Gastrocnemius medialis (tissue), 4 donors: ENCODE data around the gene ZNF408. TPM values are rescaled to one million over a fixed set of nuclear protein-coding genes. Genes with fewer than 3 reads are reported as not detected.

Experiments used
- ATAC-seq, 2 donors: fragments of 150-250 bp; one replicate each; pipeline ENCODE4 v1.9.1; 2016
- DNase-seq, 2 donors: peaks; one replicate each; pipeline ENCODE4 v3.0.0-alpha.2; 2019
- H3K27ac ChIP-seq, 4 donors: fragments of 200-600 bp; sonication (generic); 1 replicate in 1 of 4; 2 replicates in 3 of 4; pipeline ENCODE4 v1.5.1; 2016 to 2018; ENCODE audit warnings: mild to moderate bottlenecking in 2 of 4, moderate library complexity in 1 of 4
- H3K27me3 ChIP-seq, 3 donors: fragments of 200-600 bp; sonication (generic) in 2 of 3; 1 replicate in 1 of 3; 2 replicates in 2 of 3; pipeline versions ENCODE4 v1.5.1 to v1.6.0; 2016 to 2019; ENCODE audit warnings: mild to moderate bottlenecking in 1 of 3, moderate library complexity in 1 of 3
- H3K36me3 ChIP-seq, 2 donors: fragments of 200-600 bp; sonication (generic) in 1 of 2; one replicate each; pipeline ENCODE4 v1.5.1; 2017 to 2018
- H3K4me1 ChIP-seq, 2 donors: fragments of 200-600 bp; sonication (generic) in 1 of 2; one replicate each; pipeline ENCODE4 v1.5.1; 2016 to 2017; ENCODE audit warnings: mild to moderate bottlenecking in 2 of 2
- H3K4me3 ChIP-seq, 4 donors: fragments of 200-600 bp; sonication (generic) in 3 of 4; 1 replicate in 1 of 4; 2 replicates in 3 of 4; pipeline ENCODE4 v1.5.1; 2016 to 2019; ENCODE audit warnings: mild to moderate bottlenecking in 2 of 4
- H3K9me3 ChIP-seq, 3 donors: fragments of 200-600 bp; sonication (generic) in 2 of 3; 1 replicate in 1 of 3; 2 replicates in 2 of 3; pipeline ENCODE4 v1.5.1; 2016 to 2019
- POLR2A ChIP-seq, 2 donors: fragments of 450-650 bp; IDR thresholded peaks; one replicate each; pipeline ENCODE4 v1.6.1; 2017; ENCODE audit warnings: antibody characterized with exemption in 2 of 2, mild to moderate bottlenecking in 2 of 2, moderate library complexity in 2 of 2
- in situ Hi-C, 4 donors: fragments of 200-750 bp; cut with MboI; loops; one replicate each; pipeline versions ENCODE4 v1.15.0 to v1.8.0; 2017; ENCODE audit warnings: low sequenced_read_pairs in 4 of 4
- intact Hi-C: fragments of 100-400 bp; cut with DNase I; formaldehyde crosslinking; loops from one replicate; pipeline ENCODE4 v1.15.1; 2023; ENCODE audit warnings: low total_unique reads
- total RNA-seq, 4 donors: library from RNA; depleted of rRNA; stranded (reverse); fragments of >200 nt; gene quantifications; one replicate each; pipeline versions ENCODE4 v1.1.0 to v1.2.3, GENCODE V29; 2016
- TF ChIP-seq, protein P1 (sequence below), 5 experiments: fragments of 450-650 bp in 3 of 5; fragments of 200-600 bp in 2 of 5; sonication (generic) in 2 of 5; IDR thresholded peaks in 4 of 5; conservative IDR thresholded peaks in 1 of 5; 1 replicate in 4 of 5; 2 replicates in 1 of 5; pipeline ENCODE4 v1.5.1; 2016 to 2019; ENCODE audit warnings: antibody characterized with exemption in 5 of 5, mild to moderate bottlenecking in 3 of 5, moderate library complexity in 3 of 5

ZNF408 gene
- total RNA-seq = 10 to 100 TPM; 17.7 to 25.2 (median 19.3) TPM

DNA sequence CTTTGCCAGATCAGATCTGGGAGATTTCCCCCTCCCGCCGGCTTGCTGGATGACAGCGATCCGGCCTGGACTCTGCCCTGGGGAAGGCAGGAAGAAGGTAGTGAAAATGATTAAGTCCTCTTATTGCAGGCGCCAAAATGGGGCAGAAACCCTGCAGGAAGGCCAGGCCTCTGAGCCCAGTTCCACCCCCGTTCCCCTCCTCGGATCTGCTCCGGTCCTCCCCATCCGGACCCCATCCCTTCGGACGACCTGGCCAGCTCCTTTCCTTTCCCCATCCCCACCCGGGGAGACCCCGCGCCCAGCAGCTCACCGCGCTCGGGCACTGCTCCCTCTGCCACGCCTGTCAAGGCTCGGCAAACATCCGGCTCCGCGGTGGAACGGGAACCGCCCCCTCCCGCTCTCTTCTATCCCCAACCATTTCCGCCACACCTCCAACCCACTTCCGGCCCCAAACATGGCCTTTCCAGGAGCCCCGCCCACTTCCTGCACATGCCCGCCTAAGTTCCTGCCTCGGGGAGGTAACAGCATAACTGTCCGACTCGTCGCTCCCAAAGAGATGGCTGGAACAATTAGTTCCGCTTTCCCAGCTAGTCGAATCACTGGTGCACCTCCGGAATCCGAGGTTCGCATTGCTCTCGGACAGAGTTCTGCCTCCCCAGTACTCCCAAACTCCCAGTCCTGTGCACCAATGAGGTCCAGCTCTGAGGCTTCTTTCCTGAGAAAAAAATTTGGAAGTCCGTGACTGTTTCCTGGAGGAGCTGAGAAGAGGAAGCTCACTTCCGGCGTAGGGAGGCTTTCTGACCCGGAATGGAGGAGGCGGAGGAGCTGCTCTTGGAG is at the start of gene ZNF408, which contains the start of gene ARHGAP1:
ZNF408 (plus strand) TSS at position 791 of the 837 bp plus-strand sequence; CDS start at position 808, 17 bp downstream.
ARHGAP1 (minus strand) TSS at position 379 of the 837 bp plus-strand sequence. CDS start 4,512 bp downstream, outside the sequence.
- Histone ChIP-seq H3K36me3 (peaks cover 0 to 39% of the 10 kb centered on the region in 2 donors), H3K4me3 (peak within 1 kb of the TSS; percentile 70 to 99 (median 93)), H3K27ac (peak within 1 kb of the TSS; percentile 88 to 100 (median 94)), H3K9me3 (no peaks in the 10 kb centered on the region), H3K4me1 (peaks cover 60 to 62% of the 10 kb centered on the region in 2 donors), H3K27me3 (no peaks in the 10 kb centered on the region)
- intact Hi-C loops = loop anchor here (5.0 to 10.0 kb wide), 2 partner anchors 338 to 474 kb away; partner anchors contain the start of gene ARFGAP2
- peak; percentile 99 for DNase-seq
- TF ChIP-seq, protein P1, sequence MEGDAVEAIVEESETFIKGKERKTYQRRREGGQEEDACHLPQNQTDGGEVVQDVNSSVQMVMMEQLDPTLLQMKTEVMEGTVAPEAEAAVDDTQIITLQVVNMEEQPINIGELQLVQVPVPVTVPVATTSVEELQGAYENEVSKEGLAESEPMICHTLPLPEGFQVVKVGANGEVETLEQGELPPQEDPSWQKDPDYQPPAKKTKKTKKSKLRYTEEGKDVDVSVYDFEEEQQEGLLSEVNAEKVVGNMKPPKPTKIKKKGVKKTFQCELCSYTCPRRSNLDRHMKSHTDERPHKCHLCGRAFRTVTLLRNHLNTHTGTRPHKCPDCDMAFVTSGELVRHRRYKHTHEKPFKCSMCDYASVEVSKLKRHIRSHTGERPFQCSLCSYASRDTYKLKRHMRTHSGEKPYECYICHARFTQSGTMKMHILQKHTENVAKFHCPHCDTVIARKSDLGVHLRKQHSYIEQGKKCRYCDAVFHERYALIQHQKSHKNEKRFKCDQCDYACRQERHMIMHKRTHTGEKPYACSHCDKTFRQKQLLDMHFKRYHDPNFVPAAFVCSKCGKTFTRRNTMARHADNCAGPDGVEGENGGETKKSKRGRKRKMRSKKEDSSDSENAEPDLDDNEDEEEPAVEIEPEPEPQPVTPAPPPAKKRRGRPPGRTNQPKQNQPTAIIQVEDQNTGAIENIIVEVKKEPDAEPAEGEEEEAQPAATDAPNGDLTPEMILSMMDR (IDR thresholded peaks at IDR 0.05 in 4 of 5, conservative IDR thresholded peaks at IDR 0.05 in 1 of 5) = no peak
- peak; percentile 88 to 90 for TF ChIP-seq POLR2A (IDR thresholded peaks at IDR 0.05)
- peak; percentile 88 to 92 for ATAC-seq
- in situ Hi-C loops = no loop called here

DNA sequence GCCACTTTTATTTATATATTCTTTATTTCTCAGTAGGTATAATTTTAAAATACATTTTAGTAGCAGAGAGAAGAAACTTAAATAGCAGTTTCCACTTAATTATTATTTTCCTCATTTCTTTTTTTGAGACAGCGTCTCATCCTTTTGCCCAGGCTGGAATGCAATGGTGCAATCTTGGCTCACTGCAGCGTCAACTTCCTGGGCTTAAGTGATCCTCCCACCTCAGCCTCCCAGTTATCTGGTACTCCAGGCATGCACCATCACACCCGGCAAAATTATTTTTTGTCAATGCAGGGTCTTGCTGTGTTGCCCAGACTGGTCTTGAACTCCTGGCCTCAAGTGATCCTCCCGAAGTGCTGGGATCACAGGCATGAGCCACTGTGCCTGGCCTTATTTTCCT is 45.2 kb upstream of the ZNF408 start:
- peaks cover 3 to 95% of the 10 kb centered on the region in 2 donors for H3K36me3 ChIP-seq
- no peak for ATAC-seq
- no peaks in the 10 kb centered on the region for H3K4me1 ChIP-seq
- no peak overlapping the region for H3K4me3 ChIP-seq
- no peak for DNase-seq
- in situ Hi-C loops (no loop called here), intact Hi-C loops (no loop called here)
- no peak overlapping the region for H3K27ac ChIP-seq
- TF ChIP-seq POLR2A (IDR thresholded peaks at IDR 0.05) = no peak
- TF ChIP-seq, protein P1 (IDR thresholded peaks at IDR 0.05 in 4 of 5, conservative IDR thresholded peaks at IDR 0.05 in 1 of 5) = no peak
- no peaks in the 10 kb centered on the region for H3K9me3 ChIP-seq
- H3K27me3 ChIP-seq = no peaks in the 10 kb centered on the region

DNA sequence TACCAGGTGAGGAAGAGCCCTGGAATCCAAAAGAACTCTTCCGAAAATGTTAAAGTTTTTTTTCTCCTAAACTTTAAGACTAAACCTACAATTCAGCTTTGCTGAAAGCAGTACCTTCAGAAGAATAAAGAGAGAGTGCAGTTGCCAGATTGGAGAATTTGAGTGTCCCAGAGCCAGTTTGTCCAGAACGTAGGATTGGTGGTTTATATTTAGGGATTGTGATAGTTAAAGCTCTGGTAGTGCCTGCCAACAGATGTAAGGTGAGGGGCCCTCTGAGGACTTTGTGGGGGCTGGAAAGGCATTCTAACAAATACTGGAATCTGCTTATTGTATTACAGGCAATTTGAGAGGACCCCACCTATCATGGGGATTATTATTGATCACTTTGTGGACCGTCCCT is 43.6 kb upstream of the ZNF408 start:
- ATAC-seq (no peak), DNase-seq (no peak)
- intact Hi-C loops = no loop called here
- TF ChIP-seq POLR2A (IDR thresholded peaks at IDR 0.05) = no peak
- TF ChIP-seq, protein P1 (IDR thresholded peaks at IDR 0.05 in 4 of 5, conservative IDR thresholded peaks at IDR 0.05 in 1 of 5) = no peak
- Histone ChIP-seq H3K27ac (peak overlapping the region in 2 of 4 donors; percentile 61 to 64), H3K4me3 (no peak overlapping the region), H3K4me1 (no peaks in the 10 kb centered on the region), H3K27me3 (no peaks in the 10 kb centered on the region), H3K9me3 (no peaks in the 10 kb centered on the region), H3K36me3 (peaks cover 3 to 95% of the 10 kb centered on the region in 2 donors)
- in situ Hi-C loops = no loop called here

DNA sequence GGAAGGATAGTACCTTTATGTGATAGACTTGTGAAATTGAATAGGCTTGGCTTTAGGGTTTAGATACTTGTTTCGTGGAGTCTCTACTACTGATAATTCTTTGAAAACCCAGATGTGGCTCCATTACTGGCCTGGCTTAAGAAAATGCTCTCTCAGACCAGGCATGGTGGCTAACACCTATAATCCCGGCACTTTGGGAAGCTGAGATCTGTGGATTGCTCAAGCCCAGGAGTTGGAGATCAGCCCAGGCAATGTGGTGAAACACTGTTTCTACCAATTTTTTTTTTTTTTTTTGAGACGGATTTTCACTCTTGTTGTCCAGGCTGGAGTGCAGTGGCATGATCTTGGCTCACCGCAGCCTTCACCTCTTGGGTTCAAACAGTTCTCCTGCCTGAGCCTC is 42.6 kb upstream of the ZNF408 start:
- peak; percentile 51 to 75 for ATAC-seq
- Histone ChIP-seq H3K4me1 (no peaks in the 10 kb centered on the region), H3K4me3 (no peak overlapping the region), H3K27ac (peak overlapping the region; percentile 43 to 64 (median 56)), H3K27me3 (no peaks in the 10 kb centered on the region), H3K9me3 (no peaks in the 10 kb centered on the region), H3K36me3 (peaks cover 3 to 94% of the 10 kb centered on the region in 2 donors)
- in situ Hi-C loops = no loop called here
- intact Hi-C loops = no loop called here
- TF ChIP-seq POLR2A (IDR thresholded peaks at IDR 0.05) = no peak
- TF ChIP-seq, protein P1 (IDR thresholded peaks at IDR 0.05 in 4 of 5, conservative IDR thresholded peaks at IDR 0.05 in 1 of 5) = no peak
- DNase-seq = peak in 1 of 2 donors; percentile 67
